ENCODE measurements around the gene SAMD14.

SAMD14 gene

GRCh38 chr17:50096758-50097157 is 33.2 kb downstream of the SAMD14 start:
- TF ChIP-seq CTCF (IDR thresholded peaks at IDR 0.05) (no peak), ZFX (IDR thresholded peaks at IDR 0.05; ENCODE audit: borderline replicate concordance) (no peak)
- no peak overlapping the region for H3K27ac ChIP-seq

GRCh38 chr17:50096092-50096491 is 33.9 kb downstream of the SAMD14 start:
- TF ChIP-seq CTCF (IDR thresholded peaks at IDR 0.05) (no peak), ZFX (IDR thresholded peaks at IDR 0.05; ENCODE audit: borderline replicate concordance) (no peak)
- 0 out of 2 replicates have a peak overlapping the region, but pooled peaks have one; percentile 81 for H3K27ac ChIP-seq

GRCh38 chr17:50095626-50096037 is 34.3 kb downstream of the SAMD14 start:
- TF ChIP-seq ZFX (IDR thresholded peaks at IDR 0.05; ENCODE audit: borderline replicate concordance) (no peak), CTCF (IDR thresholded peaks at IDR 0.05) (no peak)
- peak overlapping the region; percentile 81 for H3K27ac ChIP-seq

GRCh38 chr17:50094753-50095619 is 35.0 kb downstream of the SAMD14 start, which contains the start of gene PDK2:
PDK2 (plus strand) TSS chr17:50095351; CDS start chr17:50095436, 85 bp downstream.
- TF ChIP-seq ZFX (IDR thresholded peaks at IDR 0.05; ENCODE audit: borderline replicate concordance) (no peak), CTCF (IDR thresholded peaks at IDR 0.05) (no peak)
- peak within 1 kb of the TSS; percentile 81 for H3K27ac ChIP-seq

- H3K27ac ChIP-seq, result peak overlapping the region; percentile 81
- TF ChIP-seq ZFX (IDR thresholded peaks at IDR 0.05; ENCODE audit: borderline replicate concordance), result no peak
- peak; percentile 93 for TF ChIP-seq CTCF (IDR thresholded peaks at IDR 0.05)
Observed at GRCh38 chr17:50094243-50094752, 35.7 kb downstream of the SAMD14 start.

- TF ChIP-seq ZFX (IDR thresholded peaks at IDR 0.05; ENCODE audit: borderline replicate concordance), result no peak
- TF ChIP-seq CTCF (IDR thresholded peaks at IDR 0.05), result no peak
- peak overlapping the region; percentile 81 for H3K27ac ChIP-seq
Observed at GRCh38 chr17:50093807-50094206, 36.2 kb downstream of the SAMD14 start.

GRCh38 chr17:50093246-50093645 is 36.7 kb downstream of the SAMD14 start:
- TF ChIP-seq CTCF (IDR thresholded peaks at IDR 0.05), result no peak
- TF ChIP-seq ZFX (IDR thresholded peaks at IDR 0.05; ENCODE audit: borderline replicate concordance), result no peak
- no peak overlapping the region for H3K27ac ChIP-seq

Data from 22Rv1 (cell line).